GM18511 (cell line): Measurements from ENCODE around the gene NRP1.

Experiments
- ATAC-seq: cut with Tn5 transposase; IDR thresholded peaks from one replicate; pipeline ENCODE4 v1.9.1; 2021; ENCODE audit warnings: mild to moderate bottlenecking, moderate library complexity; ENCODE audit not compliant: unreplicated experiment

NRP1 gene

GRCh38 chr10:33133557-33133956 lies 200.9 kb downstream of the NRP1 start:
- no peak for ATAC-seq

GRCh38 chr10:33132626-33133025 lies 201.8 kb downstream of the NRP1 start:
- ATAC-seq, result no peak

- ATAC-seq, result no peak
These were observed 204.5 kb downstream of the NRP1 start for GRCh38 chr10:33129996-33130386.

- no peak for ATAC-seq
These were observed 205.1 kb downstream of the NRP1 start for GRCh38 chr10:33129141-33129995.

- no peak for ATAC-seq
These were observed 206.8 kb downstream of the NRP1 start for GRCh38 chr10:33127622-33128021.
